HEK293 (cell line): ENCODE measurements around the gene AR.

Source experiments
- CTCF ChIA-PET: fragments of 350-600 bp; formaldehyde crosslinking; extraction: SDS; loops from one replicate; lab custom pipeline; 2021; ENCODE audit warnings: antibody characterized with exemption; lab: Yijun Ruan, JAX
- POLR2A ChIA-PET: fragments of 300-600 bp; formaldehyde crosslinking; extraction: SDS; loops from one replicate; lab custom pipeline; 2020; ENCODE audit warnings: antibody characterized with exemption, inconsistent platforms; lab: Yijun Ruan, JAX
- H3K27ac ChIP-seq: fragments of 200-500 bp; sonication (Bioruptor generic); 2 replicates; pipeline ENCODE4 v1.5.1; 2014; ENCODE audit warnings: low read depth, low read length, control low read depth, inconsistent platforms; ENCODE audit errors: extremely low read depth
- H3K36me3 ChIP-seq, 2 experiments: fragments of 200-500 bp in 1 of 2; sonication (Bioruptor generic) in 1 of 2; 1 replicate in 1 of 2; 2 replicates in 1 of 2; pipeline ENCODE4 v1.5.1; 2014 to 2017; ENCODE audit warnings: inconsistent platforms in 2 of 2, low read length in 2 of 2; ENCODE audit not compliant: control insufficient read depth in 2 of 2, insufficient read depth in 1 of 2
- H3K4me1 ChIP-seq: fragments of 200-500 bp; sonication (Bioruptor generic); 2 replicates; pipeline ENCODE4 v1.5.1; 2014; ENCODE audit warnings: mild to moderate bottlenecking, low read length, inconsistent platforms; ENCODE audit not compliant: control insufficient read depth, insufficient read depth
- H3K4me3 ChIP-seq: 2 replicates; pipeline ENCODE4 v1.5.1; 2011; ENCODE audit warnings: low read depth, mild to moderate bottlenecking, control low read depth, low read length, moderate library complexity
- H3K9me3 ChIP-seq: fragments of 200-500 bp; sonication (Bioruptor generic); 2 replicates; pipeline ENCODE4 v1.5.1; 2014; ENCODE audit warnings: low read depth, low read length, inconsistent platforms; ENCODE audit not compliant: control insufficient read depth, insufficient read depth
- CTCF ChIP-seq: fragments of 450-650 bp; formaldehyde crosslinking; IDR thresholded peaks from 2 replicates; pipeline ENCODE4 v1.5.1; 2016; ENCODE audit warnings: missing biosample characterization, missing genetic modification characterization
- KLF7 ChIP-seq: fragments of 450-650 bp; formaldehyde crosslinking; IDR thresholded peaks from 2 replicates; pipeline ENCODE4 v1.5.1; 2016; ENCODE audit warnings: missing biosample characterization, missing genetic modification characterization, borderline replicate concordance
- MYNN ChIP-seq: fragments of 450-650 bp; formaldehyde crosslinking; IDR thresholded peaks from 2 replicates; pipeline ENCODE4 v1.5.1; 2016; ENCODE audit warnings: missing biosample characterization, missing genetic modification characterization, borderline replicate concordance
- SP2 ChIP-seq: fragments of 450-650 bp; formaldehyde crosslinking; IDR thresholded peaks from 2 replicates; pipeline ENCODE4 v1.5.1; 2016; ENCODE audit warnings: missing biosample characterization, missing genetic modification characterization
- TSHZ1 ChIP-seq: fragments of 450-650 bp; formaldehyde crosslinking; IDR thresholded peaks from 2 replicates; pipeline ENCODE4 v1.5.1; 2016; ENCODE audit warnings: missing biosample characterization, missing genetic modification characterization, borderline replicate concordance
- ZBTB1 ChIP-seq: fragments of 450-650 bp; formaldehyde crosslinking; IDR thresholded peaks from 2 replicates; pipeline ENCODE4 v1.5.1; 2016; ENCODE audit warnings: missing biosample characterization, missing genetic modification characterization
- ZBTB26 ChIP-seq: fragments of 450-650 bp; formaldehyde crosslinking; optimal IDR thresholded peaks from 2 replicates; pipeline ENCODE3; 2016; ENCODE audit warnings: missing biosample characterization, mild to moderate bottlenecking, missing genetic modification characterization
- ZBTB48 ChIP-seq: fragments of 450-650 bp; formaldehyde crosslinking; IDR thresholded peaks from 2 replicates; pipeline ENCODE4 v1.5.1; 2016; ENCODE audit warnings: missing biosample characterization, missing genetic modification characterization
- ZFP3 ChIP-seq: fragments of 450-650 bp; formaldehyde crosslinking; IDR thresholded peaks from 2 replicates; pipeline ENCODE4 v1.5.1; 2016; ENCODE audit warnings: low read depth, missing biosample characterization, missing genetic modification characterization
- ZNF202 ChIP-seq: fragments of 450-650 bp; formaldehyde crosslinking; IDR thresholded peaks from 2 replicates; pipeline ENCODE4 v1.5.1; 2016; ENCODE audit warnings: missing biosample characterization, missing genetic modification characterization, borderline replicate concordance
- ZNF266 ChIP-seq: fragments of 450-650 bp; formaldehyde crosslinking; IDR thresholded peaks from 2 replicates; pipeline ENCODE4 v1.5.1; 2016; ENCODE audit warnings: missing biosample characterization, missing genetic modification characterization, low read depth
- ZNF280D ChIP-seq: fragments of 450-650 bp; formaldehyde crosslinking; IDR thresholded peaks from 2 replicates; pipeline ENCODE4 v1.5.1; 2016; ENCODE audit warnings: missing biosample characterization, missing genetic modification characterization
- ZNF302 ChIP-seq: fragments of 450-650 bp; formaldehyde crosslinking; IDR thresholded peaks from 2 replicates; pipeline ENCODE4 v1.5.1; 2016; ENCODE audit warnings: missing biosample characterization, missing genetic modification characterization, low read depth
- ZNF473 ChIP-seq: fragments of 450-650 bp; formaldehyde crosslinking; IDR thresholded peaks from 2 replicates; pipeline ENCODE4 v1.5.1; 2017; ENCODE audit warnings: missing biosample characterization, missing genetic modification characterization
- ZNF501 ChIP-seq: fragments of 450-650 bp; formaldehyde crosslinking; IDR thresholded peaks from 2 replicates; pipeline ENCODE4 v1.5.1; 2016; ENCODE audit warnings: missing biosample characterization, missing genetic modification characterization
- ZNF530 ChIP-seq: fragments of 450-650 bp; formaldehyde crosslinking; IDR thresholded peaks from 2 replicates; pipeline ENCODE4 v1.5.1; 2016; ENCODE audit warnings: low read depth, missing biosample characterization, missing genetic modification characterization
- ZNF558 ChIP-seq: fragments of 450-650 bp; formaldehyde crosslinking; IDR thresholded peaks from 2 replicates; pipeline ENCODE4 v1.5.1; 2016; ENCODE audit warnings: missing biosample characterization, missing genetic modification characterization
- ZNF571 ChIP-seq: fragments of 450-650 bp; formaldehyde crosslinking; IDR thresholded peaks from 2 replicates; pipeline ENCODE4 v1.5.0; 2017; ENCODE audit warnings: missing biosample characterization, missing genetic modification characterization
- ZNF610 ChIP-seq: fragments of 450-650 bp; formaldehyde crosslinking; IDR thresholded peaks from 2 replicates; pipeline ENCODE4 v1.5.1; 2016; ENCODE audit warnings: missing biosample characterization, missing genetic modification characterization, borderline replicate concordance
- ZSCAN16 ChIP-seq: fragments of 450-650 bp; formaldehyde crosslinking; IDR thresholded peaks from 2 replicates; pipeline ENCODE4 v1.5.1; 2016; ENCODE audit warnings: missing biosample characterization, missing genetic modification characterization
- TF ChIP-seq, protein P1 (sequence below): fragments of 450-650 bp; formaldehyde crosslinking; IDR thresholded peaks from 2 replicates; pipeline ENCODE4 v1.5.1; 2016; ENCODE audit warnings: missing biosample characterization, missing genetic modification characterization, borderline replicate concordance

The AR gene

DNA sequence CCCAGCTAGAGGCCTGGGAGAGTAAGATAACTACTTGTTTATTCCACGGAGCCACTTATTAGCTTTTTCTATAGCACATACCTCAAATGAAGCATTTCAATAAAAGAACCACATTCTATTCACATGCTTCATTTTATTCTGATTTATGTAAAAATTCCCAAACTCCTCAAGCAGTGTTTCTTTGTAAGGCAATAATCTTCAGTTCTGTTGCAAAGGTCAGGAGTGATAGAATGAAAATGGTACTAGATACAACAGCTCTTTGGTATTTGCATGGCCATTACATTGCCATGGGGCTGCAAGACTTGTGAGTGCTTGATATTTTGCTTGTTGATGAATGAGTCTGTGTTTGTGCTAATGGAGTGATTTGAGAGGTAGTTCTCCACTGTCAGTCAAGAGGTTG, 39.4 kb downstream of the AR start:
- no peak overlapping the region for H3K4me3 ChIP-seq
- ChIA-PET CTCF (interaction anchor here (0.6 kb wide), 1 partner anchor 28 kb away, joined by 8 read pairs; no protein-coding TSS in a partner anchor), POLR2A (no interaction called here)
- TF ChIP-seq SP2 (tag by site-specific recombination) (no peak), ZNF610 (tag by site-specific recombination) (no peak), ZNF280D (no peak), KLF7 (tag by site-specific recombination) (no peak), ZFP3 (tag by site-specific recombination) (no peak), ZBTB48 (tag by site-specific recombination) (no peak)
- H3K4me1 ChIP-seq, result no peaks in the 10 kb centered on the region
- H3K36me3 ChIP-seq, result peaks cover 0 to 2% of the 10 kb centered on the region in 2 experiments; a peak in 1 of 3 replicates
- H3K9me3 ChIP-seq, result no peaks in the 10 kb centered on the region
- H3K27ac ChIP-seq, result no peak overlapping the region

- Histone ChIP-seq H3K4me1 (no peaks in the 10 kb centered on the region), H3K9me3 (no peaks in the 10 kb centered on the region), H3K4me3 (no peak overlapping the region), H3K27ac (no peak overlapping the region), H3K36me3 (peaks cover 0 to 8% of the 10 kb centered on the region in 2 experiments; a peak in 1 of 3 replicates)
- ChIA-PET POLR2A (no interaction called here), CTCF (no interaction called here)
- TF ChIP-seq ZNF530, result no peak
- no peak for TF ChIP-seq ZBTB26 (tag by site-specific recombination)
- TF ChIP-seq TSHZ1, result no peak
- no peak for TF ChIP-seq ZNF302 (tag by site-specific recombination)
- TF ChIP-seq, protein P1, sequence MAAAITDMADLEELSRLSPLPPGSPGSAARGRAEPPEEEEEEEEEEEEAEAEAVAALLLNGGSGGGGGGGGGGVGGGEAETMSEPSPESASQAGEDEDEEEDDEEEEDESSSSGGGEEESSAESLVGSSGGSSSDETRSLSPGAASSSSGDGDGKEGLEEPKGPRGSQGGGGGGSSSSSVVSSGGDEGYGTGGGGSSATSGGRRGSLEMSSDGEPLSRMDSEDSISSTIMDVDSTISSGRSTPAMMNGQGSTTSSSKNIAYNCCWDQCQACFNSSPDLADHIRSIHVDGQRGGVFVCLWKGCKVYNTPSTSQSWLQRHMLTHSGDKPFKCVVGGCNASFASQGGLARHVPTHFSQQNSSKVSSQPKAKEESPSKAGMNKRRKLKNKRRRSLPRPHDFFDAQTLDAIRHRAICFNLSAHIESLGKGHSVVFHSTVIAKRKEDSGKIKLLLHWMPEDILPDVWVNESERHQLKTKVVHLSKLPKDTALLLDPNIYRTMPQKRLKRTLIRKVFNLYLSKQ (tag by site-specific recombination), result no peak
- no peak for TF ChIP-seq MYNN (tag by site-specific recombination)
- no peak for TF ChIP-seq CTCF (tag by site-specific recombination)
- no peak for TF ChIP-seq ZNF501 (tag by site-specific recombination)
- TF ChIP-seq ZNF558 (tag by site-specific recombination), result no peak
- no peak for TF ChIP-seq ZBTB1 (tag by site-specific recombination)
- TF ChIP-seq ZSCAN16 (tag by site-specific recombination), result no peak
- TF ChIP-seq ZNF202, result no peak
- no peak for TF ChIP-seq ZNF571
- TF ChIP-seq ZNF266, result no peak
- TF ChIP-seq ZNF473 (tag by site-specific recombination), result no peak
These were observed 41.6 kb downstream of the AR start for GRCh38 chrX:67585401-67585800.
